Measurements from ENCODE around the gene ARHGAP24. TPM values are rescaled to one million over a fixed set of nuclear protein-coding genes. Genes with fewer than 3 reads are reported as not detected.

Gene ARHGAP24
- polyA plus RNA-seq, 2 of the 4 experiments (the other 2 are of a cell fraction) = 1.7 to 12.1 TPM

DNA sequence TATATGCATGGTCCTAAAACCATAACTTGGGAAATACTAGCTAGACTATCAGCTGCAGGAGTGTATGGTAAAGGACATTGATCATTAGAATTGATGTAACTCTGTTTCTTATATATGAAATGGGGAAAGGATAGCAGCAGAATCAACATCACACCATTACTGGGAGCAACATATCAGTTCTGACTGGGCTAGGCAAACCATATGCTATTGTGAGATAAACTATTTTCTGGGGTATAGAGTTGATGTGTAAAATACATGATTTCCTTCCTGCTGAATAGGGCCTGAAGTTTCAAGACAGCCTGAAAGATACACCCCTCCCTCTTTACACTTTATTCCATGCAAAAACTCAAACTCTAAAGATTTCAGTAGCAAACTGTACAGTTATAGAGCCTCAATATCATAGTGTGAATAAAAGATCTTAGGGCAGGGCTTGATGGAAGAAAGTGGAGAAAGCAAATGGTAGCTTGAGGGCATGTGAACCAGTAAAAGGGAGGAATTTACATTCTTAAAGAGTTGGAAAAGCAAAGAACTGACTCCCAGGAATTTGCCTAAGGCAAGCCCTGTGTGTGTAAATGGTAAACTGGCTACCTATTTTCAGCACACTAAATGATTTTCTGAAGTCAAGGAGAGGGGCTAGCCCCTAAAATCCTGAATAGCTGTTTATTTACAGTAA lies 480.8 kb downstream of the ARHGAP24 start (continued):
- TF ChIP-seq CHD2 (IDR thresholded peaks at IDR 0.05; ENCODE audit: low read length, partially characterized antibody) = no peak

DNA sequence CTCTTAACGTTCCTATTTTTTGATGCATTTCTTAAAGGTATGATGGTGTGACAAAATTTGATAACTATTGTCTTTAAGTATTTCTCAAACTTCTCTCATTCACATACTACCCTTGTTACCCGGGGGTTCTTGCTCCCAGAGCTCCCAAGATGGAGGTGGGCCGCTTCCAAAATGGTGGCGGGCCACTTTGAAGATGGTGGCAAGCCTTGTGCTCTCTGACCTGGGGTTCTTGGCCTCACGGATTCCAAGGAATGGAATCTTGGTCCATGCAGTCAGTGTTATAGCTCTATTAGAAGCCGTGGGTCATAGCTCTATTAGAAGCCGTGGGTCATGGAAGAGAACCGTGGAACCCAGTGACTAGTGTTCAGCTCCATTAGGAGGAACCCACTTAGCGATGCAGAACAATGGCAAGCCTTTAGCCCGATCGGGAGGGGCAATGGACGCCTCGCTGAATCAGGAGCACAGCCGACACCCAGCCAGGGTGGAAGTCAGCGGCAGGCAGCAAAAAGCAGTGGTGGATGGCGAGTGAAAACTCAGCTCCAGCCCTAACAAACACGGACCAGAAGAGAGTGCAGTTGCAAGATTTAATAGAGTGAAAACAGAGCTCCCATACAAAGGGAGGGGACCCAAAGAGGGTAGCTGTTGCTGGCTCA lies 481.5 kb downstream of the ARHGAP24 start:
- no peak overlapping the region for H3K4me2 ChIP-seq
- ATAC-seq (no peak), FAIRE-seq (no peak), DNase-seq (ENCODE audit: low read depth in 1 of 2, low spot score in 1 of 2) (no peak)
- 95% methylated on average over 12 of the region's 17 CpGs for WGBS (ENCODE audit: missing lambda C conversion rate)
- no peaks in the 10 kb centered on the region for H3K9me3 ChIP-seq
- no peak overlapping the region for H3K4me3 ChIP-seq
- no peak overlapping the region for H3K27ac ChIP-seq
- no peak for TF ChIP-seq SREBF2 (IDR thresholded peaks at IDR 0.05)
- no peak for TF ChIP-seq JUNB (IDR thresholded peaks at IDR 0.05)
- no peak for TF ChIP-seq NPAS2 (CRISPR knock-in tag; IDR thresholded peaks at IDR 0.05; ENCODE audit: borderline replicate concordance)
- no peak for TF ChIP-seq CBX8 (IDR thresholded peaks at IDR 0.05)
- no peak for TF ChIP-seq ZSCAN20 (CRISPR knock-in tag; IDR thresholded peaks at IDR 0.05)
- TF ChIP-seq TP53 (CRISPR knock-in tag; IDR thresholded peaks at IDR 0.05) = no peak
- no peak for TF ChIP-seq RCOR1 (IDR thresholded peaks at IDR 0.05; ENCODE audit: low read depth, low read length)
- no peak for TF ChIP-seq NR3C1 (IDR thresholded peaks at IDR 0.05)
- TF ChIP-seq, protein P1, sequence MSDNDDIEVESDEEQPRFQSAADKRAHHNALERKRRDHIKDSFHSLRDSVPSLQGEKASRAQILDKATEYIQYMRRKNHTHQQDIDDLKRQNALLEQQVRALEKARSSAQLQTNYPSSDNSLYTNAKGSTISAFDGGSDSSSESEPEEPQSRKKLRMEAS (IDR thresholded peaks at IDR 0.05) = no peak
- TF ChIP-seq, protein P2, sequence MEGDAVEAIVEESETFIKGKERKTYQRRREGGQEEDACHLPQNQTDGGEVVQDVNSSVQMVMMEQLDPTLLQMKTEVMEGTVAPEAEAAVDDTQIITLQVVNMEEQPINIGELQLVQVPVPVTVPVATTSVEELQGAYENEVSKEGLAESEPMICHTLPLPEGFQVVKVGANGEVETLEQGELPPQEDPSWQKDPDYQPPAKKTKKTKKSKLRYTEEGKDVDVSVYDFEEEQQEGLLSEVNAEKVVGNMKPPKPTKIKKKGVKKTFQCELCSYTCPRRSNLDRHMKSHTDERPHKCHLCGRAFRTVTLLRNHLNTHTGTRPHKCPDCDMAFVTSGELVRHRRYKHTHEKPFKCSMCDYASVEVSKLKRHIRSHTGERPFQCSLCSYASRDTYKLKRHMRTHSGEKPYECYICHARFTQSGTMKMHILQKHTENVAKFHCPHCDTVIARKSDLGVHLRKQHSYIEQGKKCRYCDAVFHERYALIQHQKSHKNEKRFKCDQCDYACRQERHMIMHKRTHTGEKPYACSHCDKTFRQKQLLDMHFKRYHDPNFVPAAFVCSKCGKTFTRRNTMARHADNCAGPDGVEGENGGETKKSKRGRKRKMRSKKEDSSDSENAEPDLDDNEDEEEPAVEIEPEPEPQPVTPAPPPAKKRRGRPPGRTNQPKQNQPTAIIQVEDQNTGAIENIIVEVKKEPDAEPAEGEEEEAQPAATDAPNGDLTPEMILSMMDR (IDR thresholded peaks at IDR 0.05) = no peak
- TF ChIP-seq MAZ (IDR thresholded peaks at IDR 0.05; ENCODE audit: borderline replicate concordance, low read depth, low read length) = no peak
- TF ChIP-seq, protein P3, sequence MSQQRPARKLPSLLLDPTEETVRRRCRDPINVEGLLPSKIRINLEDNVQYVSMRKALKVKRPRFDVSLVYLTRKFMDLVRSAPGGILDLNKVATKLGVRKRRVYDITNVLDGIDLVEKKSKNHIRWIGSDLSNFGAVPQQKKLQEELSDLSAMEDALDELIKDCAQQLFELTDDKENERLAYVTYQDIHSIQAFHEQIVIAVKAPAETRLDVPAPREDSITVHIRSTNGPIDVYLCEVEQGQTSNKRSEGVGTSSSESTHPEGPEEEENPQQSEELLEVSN (IDR thresholded peaks at IDR 0.05; ENCODE audit: borderline replicate concordance, low read depth) = no peak
- TF ChIP-seq NFE2L2 (conservative IDR thresholded peaks at IDR 0.05; ENCODE audit: low read length) = no peak
- TF ChIP-seq RFX5 (IDR thresholded peaks at IDR 0.05) = no peak
- TF ChIP-seq PHF8 (IDR thresholded peaks at IDR 0.05; ENCODE audit: borderline replicate concordance, low read depth) = no peak
- TF ChIP-seq SMC3 (IDR thresholded peaks at IDR 0.05) = no peak
- no peak for TF ChIP-seq HOXB5 (CRISPR knock-in tag; IDR thresholded peaks at IDR 0.05)
- TF ChIP-seq, protein P4, sequence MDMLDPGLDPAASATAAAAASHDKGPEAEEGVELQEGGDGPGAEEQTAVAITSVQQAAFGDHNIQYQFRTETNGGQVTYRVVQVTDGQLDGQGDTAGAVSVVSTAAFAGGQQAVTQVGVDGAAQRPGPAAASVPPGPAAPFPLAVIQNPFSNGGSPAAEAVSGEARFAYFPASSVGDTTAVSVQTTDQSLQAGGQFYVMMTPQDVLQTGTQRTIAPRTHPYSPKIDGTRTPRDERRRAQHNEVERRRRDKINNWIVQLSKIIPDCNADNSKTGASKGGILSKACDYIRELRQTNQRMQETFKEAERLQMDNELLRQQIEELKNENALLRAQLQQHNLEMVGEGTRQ (IDR thresholded peaks at IDR 0.05) = no peak
- ChIA-PET CTCF (interaction anchor here (2.2 to 4.6 kb wide), 2 partner anchors 13 to 160 kb away, joined by 9 to 22 read pairs; no protein-coding TSS in a partner anchor), POLR2A (no interaction called here)
- peaks cover 30% of the 10 kb centered on the region for H3K4me1 ChIP-seq

DNA sequence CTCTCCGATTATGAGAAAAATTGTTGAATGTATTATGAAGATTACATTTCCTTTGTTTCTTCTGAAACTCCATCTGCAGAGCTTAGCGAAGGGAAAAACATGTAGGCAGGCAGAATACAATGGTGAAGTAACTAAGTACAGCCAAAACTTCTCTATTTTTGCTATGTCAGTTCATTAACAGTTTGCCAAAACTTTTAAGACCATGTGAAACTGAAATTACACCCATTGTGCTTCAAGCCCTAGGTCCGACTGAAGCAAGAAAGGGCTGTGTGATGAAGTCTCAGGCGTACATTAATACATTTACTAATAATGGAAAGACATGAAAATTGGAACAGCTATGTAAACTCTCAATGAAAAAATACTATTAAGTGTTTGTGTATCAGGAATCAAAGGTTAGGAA lies 486.9 kb downstream of the ARHGAP24 start:
- DNase-seq (ENCODE audit: low read depth in 1 of 2, low spot score in 1 of 2) = no peak
- no peaks in the 10 kb centered on the region for H3K4me1 ChIP-seq
- POLR2A ChIA-PET = no interaction called here
- no peak for FAIRE-seq
- CTCF ChIA-PET = interaction anchor here (2.0 kb wide), 1 partner anchor 165 kb away, joined by 14 read pairs; no protein-coding TSS in a partner anchor
- TF ChIP-seq FOSL2 (IDR thresholded peaks at IDR 0.05) (no peak), FOSL2 (CRISPR knock-in tag; IDR thresholded peaks at IDR 0.05) (no peak), JUNB (IDR thresholded peaks at IDR 0.05) (no peak), MAFK (IDR thresholded peaks at IDR 0.05; ENCODE audit: partially characterized antibody) (no peak), RARB (CRISPR knock-in tag; IDR thresholded peaks at IDR 0.05) (no peak), MAZ (IDR thresholded peaks at IDR 0.05; ENCODE audit: borderline replicate concordance, low read depth, low read length) (no peak), HOXB13 (CRISPR knock-in tag; IDR thresholded peaks at IDR 0.05; ENCODE audit: low read depth) (no peak), EHMT2 (IDR thresholded peaks at IDR 0.05; ENCODE audit: low read depth) (no peak), EP300 (IDR thresholded peaks at IDR 0.05) (no peak), CEBPB (IDR thresholded peaks at IDR 0.05) (no peak)
- TF ChIP-seq, protein P5, sequence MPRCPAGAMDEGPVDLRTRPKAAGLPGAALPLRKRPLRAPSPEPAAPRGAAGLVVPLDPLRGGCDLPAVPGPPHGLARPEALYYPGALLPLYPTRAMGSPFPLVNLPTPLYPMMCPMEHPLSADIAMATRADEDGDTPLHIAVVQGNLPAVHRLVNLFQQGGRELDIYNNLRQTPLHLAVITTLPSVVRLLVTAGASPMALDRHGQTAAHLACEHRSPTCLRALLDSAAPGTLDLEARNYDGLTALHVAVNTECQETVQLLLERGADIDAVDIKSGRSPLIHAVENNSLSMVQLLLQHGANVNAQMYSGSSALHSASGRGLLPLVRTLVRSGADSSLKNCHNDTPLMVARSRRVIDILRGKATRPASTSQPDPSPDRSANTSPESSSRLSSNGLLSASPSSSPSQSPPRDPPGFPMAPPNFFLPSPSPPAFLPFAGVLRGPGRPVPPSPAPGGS (IDR thresholded peaks at IDR 0.05) = no peak
- TF ChIP-seq, protein P6, sequence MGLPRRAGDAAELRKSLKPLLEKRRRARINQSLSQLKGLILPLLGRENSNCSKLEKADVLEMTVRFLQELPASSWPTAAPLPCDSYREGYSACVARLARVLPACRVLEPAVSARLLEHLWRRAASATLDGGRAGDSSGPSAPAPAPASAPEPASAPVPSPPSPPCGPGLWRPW (IDR thresholded peaks at IDR 0.05) = no peak
- TF ChIP-seq, protein P3 (IDR thresholded peaks at IDR 0.05; ENCODE audit: borderline replicate concordance, low read depth) = no peak
- H3K4me3 ChIP-seq = no peak overlapping the region
- WGBS (ENCODE audit: missing lambda C conversion rate) = 89% methylated on average over 4 of the region's 4 CpGs
- H3K27ac ChIP-seq = no peak overlapping the region
- ATAC-seq = no peak
- H3K4me2 ChIP-seq = no peak overlapping the region
- H3K9me3 ChIP-seq = no peaks in the 10 kb centered on the region

All from A549 (cell line).